GM21825 (cell line): Measurements from ENCODE around the gene NUTF2.
"Not testable (repeated sequence)": the region's sequence is repeated elsewhere in the genome, so short reads cannot be mapped to it uniquely, and the experiment has no call there.

Experiments used
- ATAC-seq: cut with Tn5 transposase; IDR thresholded peaks from one replicate; pipeline ENCODE4 v1.9.1; 2021; ENCODE audit warnings: mild to moderate bottlenecking, moderate library complexity; ENCODE audit not compliant: unreplicated experiment

The NUTF2 gene

DNA sequence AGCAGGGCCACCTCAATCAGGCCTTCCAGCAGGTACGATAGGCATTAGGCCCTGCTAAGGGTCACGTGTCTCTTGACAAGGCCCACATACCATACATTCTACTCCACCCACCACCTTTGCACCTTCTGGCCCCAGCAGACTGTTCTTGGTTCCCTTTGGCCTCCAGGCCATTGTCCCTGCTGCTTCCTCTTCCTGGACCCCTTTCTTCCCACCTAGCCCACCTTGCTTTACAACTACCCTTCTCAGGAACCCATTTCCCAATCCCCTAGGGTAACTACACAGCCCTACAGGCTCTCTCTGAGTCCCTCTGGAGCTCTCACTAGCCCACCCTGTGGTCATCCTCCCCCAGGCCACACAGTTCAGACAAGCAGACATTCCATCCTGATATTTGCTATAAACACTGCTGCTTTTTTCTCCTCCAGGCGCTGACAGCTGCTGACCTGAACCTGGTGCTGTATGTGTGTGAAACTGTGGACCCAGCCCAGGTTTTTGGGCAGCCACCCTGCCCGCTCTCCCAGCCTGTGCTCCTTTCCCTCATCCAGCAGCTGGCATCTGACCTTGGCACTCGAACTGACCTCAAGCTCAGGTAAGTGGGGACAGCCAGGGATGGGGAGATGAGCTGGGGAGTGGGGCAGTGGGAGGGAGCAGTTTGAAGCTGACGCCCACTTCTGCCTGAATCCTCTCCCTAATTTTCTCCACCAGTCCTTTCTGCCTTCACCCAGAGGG, 36.6 kb downstream of the NUTF2 start:
- ATAC-seq, result no peak

DNA sequence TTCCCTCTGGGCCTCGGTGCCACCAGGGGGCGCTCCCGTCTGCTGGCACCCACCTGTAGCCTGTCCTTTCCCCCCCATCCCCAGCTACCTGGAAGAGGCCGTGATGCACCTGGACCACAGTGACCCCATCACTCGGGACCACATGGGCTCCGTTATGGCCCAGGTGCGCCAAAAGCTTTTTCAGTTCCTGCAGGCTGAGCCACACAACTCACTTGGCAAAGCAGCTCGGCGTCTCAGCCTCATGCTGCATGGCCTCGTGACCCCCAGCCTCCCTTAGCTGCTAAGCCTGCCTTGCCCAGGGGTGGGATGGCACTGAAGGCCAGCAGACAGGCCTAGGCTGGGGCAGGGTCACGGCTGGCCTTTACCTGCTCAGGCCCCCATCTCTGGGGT, 37.1 kb downstream of the NUTF2 start:
- ATAC-seq, result no peak

DNA sequence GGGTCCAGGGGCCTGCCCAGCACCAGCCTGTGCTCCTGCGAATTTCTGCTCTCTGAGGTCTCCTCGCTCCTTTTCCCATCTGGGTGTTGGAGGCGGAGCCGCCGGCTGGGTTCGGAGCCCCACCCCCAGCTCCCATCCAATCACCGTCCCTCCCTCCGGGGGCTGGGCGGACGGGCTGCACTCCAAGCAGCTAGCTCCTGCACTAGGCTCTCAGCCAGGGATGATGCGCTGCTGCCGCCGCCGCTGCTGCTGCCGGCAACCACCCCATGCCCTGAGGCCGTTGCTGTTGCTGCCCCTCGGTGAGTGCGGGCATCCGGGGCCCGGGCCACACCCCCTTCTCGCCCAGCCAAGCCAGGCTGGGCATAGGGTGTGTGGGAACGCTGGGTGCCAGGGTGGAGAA, 38.0 kb downstream of the NUTF2 start, which contains the start of gene NRN1L:
TSS of gene NRN1L (plus strand) at position 202 of the 400 bp plus-strand sequence. CDS start at position 221, 19 bp downstream.
- ATAC-seq, result no peak

DNA sequence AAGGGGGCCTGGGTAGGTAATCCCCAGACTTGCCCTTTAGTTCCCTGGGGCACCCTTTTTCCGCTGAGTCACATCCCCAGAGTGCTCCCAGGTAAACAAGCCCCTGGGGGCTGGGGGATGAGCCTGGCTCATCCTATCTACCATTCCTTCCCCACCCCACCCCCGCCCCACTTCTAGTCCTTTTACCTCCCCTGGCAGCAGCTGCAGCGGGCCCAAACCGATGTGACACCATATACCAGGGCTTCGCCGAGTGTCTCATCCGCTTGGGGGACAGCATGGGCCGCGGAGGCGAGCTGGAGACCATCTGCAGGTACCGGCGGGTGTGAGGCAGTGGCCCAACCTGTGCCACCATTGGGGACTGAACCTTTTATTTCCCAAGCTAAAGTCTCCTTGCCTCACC, 38.8 kb downstream of the NUTF2 start:
- ATAC-seq, result no peak

DNA sequence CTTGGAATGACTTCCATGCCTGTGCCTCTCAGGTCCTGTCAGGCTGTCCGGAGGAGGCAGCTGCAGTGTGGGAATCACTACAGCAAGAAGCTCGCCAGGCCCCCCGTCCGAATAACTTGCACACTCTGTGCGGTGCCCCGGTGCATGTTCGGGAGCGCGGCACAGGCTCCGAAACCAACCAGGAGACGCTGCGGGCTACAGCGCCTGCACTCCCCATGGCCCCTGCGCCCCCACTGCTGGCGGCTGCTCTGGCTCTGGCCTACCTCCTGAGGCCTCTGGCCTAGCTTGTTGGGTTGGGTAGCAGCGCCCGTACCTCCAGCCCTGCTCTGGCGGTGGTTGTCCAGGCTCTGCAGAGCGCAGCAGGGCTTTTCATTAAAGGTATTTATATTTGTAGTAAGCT, 39.2 kb downstream of the NUTF2 start:
- no peak for ATAC-seq

DNA sequence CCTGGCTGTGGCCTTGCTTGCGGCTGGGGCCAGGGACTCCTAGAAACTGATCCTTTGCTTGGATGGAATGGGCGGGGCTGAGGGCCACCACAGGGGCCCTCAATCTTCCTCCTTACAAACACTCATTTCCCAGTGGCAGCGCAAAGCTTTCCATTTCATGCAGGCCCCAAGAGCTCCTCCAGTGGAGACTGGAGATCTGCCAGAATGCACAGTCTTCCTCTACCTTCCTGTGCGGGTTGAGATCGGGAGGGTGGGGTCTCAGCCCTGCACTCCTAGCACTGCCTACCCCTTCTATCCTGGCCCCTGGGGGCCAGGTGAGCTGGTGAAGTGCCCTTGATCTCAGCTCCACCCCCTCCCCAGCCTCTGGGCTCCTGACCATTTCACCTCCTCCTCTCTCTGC, 39.7 kb downstream of the NUTF2 start:
- no peak for ATAC-seq

DNA sequence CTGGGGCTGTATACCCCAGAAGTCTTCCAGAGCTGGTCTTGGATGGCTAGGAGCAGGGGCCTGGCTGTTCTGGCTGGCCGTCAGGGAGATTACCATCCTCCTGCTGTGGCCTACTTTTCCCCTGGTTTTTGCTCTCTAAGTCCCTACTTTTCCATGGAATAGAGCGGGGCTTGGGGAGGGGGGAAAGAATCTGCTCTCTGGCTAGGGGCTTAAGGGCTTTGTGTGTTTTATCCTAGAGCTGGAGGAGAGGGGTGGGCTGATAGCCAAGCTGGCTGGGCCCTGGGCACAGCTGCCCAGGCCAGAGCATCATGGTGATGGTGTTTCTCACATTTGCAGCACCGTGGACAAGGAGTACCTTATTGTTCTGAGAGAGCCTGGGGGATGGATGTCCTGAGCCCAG, 41.6 kb downstream of the NUTF2 start:
- ATAC-seq, result no peak

DNA sequence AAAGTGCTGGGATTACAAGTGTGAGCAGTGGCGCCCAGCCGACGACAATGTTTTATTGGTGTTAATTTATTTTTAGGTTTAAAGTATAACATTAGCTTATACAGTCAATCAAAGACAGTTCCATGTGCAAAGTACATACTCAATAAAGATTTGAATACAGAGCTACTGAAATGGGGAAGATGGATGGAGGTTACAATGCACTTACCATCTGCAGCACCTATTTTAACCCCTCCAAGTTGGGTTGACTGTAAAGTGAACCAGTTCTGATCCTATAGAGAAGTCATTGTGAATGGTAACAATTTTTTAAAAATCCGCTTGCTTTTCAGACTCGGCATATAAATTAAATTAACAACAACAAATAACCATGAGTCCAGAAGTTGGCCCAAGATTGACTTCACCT, 45.6 kb downstream of the NUTF2 start:
- no peak for ATAC-seq

DNA sequence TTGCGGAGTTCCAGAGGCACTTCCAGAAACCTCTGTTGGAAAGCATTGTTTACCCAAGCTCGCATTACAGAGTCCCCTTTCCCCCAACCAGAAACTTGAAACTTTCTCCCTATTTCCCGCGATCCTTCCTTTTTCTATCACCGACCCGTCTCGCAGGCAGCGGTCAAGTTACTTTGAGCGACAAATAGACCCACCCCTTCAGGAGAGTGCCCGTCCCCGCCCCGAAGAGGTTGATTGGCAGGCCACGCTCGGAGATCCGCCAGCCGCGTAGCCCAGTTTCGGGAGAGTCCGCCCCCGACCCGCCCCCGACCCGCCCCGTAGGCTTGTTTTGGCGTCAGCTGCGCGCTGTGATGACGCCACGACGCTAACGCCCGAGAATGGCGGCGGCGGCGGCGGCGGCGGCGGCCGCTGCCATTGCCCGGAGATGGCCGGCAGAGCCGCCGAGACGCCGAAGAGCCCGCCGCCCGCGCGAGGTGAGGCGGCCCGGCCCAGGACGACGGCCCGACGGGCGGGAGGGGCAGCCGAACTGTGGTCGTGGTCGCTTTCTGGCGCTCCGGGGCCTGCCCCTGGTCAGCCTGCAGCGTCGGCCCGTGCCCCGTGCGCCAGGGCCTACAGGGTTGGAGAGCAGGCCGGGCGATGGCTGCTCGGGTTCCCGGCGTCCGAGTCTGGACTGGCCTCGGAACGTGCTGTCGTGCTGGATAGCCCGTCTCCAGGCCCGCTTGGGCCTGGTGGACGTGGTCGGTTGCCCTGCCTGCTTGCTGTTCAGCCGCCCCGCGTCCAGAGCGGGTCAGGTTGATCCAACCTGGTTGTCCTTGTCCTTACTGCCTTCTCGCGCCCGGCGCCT, 46.4 kb downstream of the NUTF2 start, which contains the start of gene PSKH1:
TSS of gene PSKH1 (plus strand) at position 356 of the 844 bp plus-strand sequence. CDS start 15,496 bp downstream, outside the sequence.
- ATAC-seq, result peak; percentile 92

DNA sequence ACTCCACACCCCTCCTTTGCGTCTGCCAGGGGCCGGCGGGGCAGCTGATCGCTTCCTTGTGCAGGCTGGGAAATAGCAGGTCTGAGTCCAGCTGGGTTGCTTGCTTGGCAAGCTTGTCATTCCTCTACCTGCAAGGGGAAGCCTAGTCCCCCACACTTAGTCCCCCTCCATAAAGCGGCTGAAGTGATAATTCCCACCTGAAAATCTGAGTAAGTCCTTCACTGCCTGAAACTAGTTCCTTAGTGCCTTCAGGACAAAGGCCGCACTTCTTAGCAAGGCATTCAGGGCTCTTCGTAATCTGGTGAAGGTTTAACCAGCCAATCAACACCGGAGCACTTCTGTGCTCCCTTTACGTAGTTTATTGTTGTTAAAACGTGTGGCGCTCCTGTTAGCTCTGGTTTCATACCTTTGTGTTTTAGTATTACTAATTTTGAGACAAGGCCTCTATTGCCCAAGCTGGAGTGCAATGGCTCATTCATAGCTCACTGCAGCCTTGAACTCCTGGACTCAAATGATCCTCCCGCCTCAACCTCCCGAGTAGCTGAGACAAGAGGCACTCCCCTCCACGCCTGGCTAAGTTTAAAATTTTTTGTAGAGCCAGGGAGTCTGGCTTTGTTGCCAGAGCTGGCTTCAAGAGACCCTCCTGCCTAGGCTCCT, 47.1 kb downstream of the NUTF2 start:
- ATAC-seq, result peak; percentile 20

DNA sequence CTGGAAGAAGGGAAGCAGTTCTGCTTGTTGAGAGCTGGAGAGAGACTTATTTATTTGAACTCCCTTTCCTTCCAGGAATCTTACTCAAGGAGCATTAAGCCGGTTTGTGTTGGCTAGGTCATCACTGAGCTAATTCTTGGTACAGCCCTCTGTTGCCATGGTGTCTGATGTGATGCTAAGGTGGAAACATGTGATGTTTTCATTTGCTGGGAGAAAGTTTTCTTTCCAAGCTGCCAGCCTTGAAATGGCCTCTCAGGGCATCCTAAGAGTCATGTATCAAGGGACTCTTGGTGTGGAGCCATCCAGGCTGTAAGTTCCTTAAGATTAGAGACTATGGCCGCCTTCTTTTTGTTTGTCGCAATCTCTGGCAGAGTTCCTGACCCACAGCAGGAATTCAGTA, 50.5 kb downstream of the NUTF2 start:
- ATAC-seq, result no peak

DNA sequence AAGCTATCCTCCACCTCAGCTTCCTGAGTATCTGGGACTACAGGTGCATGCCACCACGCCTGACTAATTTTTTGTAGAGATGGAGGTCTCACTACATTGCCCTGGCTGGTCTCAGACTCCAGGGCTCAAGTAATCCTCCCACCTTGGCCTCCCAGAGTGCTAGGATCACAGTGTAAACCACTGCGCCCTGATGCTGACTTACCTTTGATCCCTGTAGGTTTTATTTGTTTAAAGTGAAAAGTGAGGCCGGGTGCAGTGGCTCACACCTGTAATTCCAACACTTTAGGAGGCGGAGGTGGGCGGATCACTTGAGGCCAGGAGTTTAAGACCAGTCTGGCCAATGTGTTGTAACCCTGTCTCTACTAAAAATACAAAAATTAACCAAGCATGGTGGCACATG, 55.0 kb downstream of the NUTF2 start:
- ATAC-seq, result no peak

DNA sequence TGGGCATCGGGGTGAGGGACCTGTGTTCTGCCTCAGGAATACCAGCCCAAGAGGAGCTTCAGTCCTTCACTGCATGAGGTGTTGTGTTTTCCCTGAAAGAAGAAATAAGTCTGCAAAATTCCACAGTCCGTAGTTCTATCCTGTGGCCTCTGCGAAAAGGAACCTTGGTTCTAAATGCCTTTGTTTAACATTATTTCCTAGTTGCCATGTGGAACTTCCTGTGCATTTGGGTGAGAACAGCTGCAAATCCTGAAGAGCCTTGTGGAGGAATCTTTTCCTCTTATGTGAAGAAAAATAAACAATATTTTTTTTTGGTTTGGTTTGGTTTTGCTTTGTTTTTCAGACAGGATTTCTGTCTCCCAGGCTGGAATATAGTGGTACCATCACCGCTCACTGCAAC, 56.1 kb downstream of the NUTF2 start:
- no peak for ATAC-seq

DNA sequence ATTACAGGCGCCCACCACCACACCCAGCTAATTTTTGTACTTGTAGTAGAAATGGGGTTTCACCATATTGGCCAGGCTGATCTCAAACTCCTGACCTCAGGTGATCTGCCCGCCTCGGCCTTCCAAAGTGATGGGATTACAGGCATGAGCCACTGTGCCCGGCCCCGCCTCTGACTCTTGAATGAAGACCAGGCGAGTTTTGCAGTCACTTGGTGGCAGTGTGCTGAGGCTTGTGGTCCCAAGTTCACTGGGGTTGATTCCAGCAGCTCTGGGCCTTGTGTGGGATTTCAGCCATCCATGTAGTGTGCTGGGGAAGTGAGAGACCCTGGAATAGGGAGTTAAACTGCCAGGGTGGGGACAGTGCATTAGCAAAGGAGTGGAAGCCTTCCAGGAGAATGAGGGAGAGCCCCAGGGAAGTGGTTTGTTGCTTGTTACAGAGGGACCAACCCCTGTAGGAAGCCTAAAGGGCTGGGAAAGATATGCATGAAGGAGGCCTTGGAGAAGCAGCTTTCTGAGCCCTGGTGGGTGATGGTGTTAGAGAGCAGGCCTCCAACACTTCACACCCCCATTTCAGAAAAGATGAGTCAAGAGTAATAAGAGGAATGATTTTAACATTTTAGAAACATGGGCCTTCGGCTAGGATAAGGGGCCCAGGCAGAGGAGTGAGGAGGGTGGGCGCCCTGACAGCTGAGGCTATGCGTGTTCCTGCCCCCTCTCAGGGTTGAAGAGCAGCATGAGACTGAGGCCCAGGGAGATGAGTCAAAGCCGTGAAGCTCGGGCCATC, 60.9 kb downstream of the NUTF2 start:
- no peak for ATAC-seq

DNA sequence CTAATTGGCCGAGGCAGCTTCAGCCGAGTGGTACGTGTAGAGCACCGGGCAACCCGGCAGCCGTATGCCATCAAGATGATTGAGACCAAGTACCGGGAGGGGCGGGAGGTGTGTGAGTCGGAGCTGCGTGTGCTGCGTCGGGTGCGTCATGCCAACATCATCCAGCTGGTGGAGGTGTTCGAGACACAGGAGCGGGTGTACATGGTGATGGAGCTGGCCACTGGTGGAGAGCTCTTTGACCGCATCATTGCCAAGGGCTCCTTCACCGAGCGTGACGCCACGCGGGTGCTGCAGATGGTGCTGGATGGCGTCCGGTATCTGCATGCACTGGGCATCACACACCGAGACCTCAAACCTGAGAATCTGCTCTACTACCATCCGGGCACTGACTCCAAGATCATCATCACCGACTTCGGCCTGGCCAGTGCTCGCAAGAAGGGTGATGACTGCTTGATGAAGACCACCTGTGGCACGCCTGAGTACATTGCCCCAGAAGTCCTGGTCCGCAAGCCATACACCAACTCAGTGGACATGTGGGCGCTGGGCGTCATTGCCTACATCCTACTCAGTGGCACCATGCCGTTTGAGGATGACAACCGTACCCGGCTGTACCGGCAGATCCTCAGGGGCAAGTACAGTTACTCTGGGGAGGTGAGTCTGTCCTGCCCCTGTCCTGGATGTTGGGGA, 62.5 kb downstream of the NUTF2 start:
- ATAC-seq, result no peak

DNA sequence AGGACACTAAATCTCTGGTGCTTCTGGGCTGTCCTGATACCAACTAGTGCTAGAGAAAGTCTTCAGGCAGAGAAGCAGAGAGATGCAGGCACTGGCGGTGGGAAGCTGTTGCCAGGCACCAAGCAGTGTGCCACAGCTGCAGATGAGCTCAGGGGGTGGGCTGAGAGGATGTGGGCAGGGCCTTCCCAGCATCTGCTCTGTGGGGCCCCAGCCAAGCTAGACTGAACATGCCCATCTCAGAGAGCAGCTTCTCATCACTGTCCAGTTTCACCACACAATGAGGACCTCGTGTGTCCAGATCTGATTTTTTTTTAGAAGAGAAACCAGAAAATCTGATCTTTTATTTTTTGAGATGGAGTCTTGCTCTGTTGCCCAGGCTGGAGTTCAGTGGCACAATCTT, 63.4 kb downstream of the NUTF2 start:
- no peak for ATAC-seq

DNA sequence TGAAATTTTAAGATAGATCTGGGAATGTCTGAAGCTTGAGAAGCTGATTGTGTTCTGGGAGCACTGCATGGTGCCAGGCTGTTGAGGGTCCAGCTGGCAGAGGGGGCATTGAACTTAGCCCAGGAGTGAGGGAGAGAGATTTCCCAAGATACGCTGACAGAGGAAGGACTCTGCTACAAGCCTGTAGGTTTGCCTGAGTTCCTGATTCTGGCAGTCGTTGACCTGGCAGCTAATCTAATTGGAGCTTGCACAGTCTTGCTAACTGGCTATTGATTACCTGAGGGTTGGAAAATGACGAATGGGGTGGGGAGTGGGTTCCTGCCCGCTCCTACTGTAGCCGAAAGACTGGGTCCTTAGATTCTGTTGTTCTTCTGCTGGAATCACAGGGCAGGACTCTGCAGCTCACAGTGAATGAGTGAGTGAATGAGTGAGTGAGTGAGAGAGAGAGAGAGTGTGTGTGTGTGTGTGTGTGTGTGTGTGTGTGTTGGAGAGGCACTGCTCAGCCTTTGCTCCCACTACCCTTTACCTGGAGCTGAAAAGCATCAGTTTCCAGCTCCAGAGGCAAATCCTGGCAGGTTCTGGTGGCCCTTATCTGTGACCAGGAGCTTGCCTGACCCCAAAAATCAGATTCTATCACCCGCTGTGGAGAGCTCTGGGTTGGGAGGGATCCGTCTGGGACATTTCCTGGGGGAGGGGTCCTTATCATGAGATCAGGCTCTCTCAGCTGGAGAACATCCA, 68.2 kb downstream of the NUTF2 start:
- no peak for ATAC-seq

DNA sequence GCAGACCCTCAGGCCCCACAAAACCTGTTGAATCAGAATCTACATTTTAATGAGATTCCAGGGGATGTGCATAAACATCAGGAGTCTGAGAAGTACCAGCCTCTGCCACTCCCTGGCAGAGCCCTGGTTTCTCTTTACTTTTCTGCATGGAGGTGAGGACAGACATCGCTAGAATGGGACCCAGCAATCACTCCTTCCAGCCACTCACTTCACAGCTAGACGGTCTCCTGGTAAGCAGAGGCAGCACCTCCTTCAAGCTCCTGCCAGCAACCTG, 68.7 kb downstream of the NUTF2 start:
- ATAC-seq, result not testable (repeated sequence)

DNA sequence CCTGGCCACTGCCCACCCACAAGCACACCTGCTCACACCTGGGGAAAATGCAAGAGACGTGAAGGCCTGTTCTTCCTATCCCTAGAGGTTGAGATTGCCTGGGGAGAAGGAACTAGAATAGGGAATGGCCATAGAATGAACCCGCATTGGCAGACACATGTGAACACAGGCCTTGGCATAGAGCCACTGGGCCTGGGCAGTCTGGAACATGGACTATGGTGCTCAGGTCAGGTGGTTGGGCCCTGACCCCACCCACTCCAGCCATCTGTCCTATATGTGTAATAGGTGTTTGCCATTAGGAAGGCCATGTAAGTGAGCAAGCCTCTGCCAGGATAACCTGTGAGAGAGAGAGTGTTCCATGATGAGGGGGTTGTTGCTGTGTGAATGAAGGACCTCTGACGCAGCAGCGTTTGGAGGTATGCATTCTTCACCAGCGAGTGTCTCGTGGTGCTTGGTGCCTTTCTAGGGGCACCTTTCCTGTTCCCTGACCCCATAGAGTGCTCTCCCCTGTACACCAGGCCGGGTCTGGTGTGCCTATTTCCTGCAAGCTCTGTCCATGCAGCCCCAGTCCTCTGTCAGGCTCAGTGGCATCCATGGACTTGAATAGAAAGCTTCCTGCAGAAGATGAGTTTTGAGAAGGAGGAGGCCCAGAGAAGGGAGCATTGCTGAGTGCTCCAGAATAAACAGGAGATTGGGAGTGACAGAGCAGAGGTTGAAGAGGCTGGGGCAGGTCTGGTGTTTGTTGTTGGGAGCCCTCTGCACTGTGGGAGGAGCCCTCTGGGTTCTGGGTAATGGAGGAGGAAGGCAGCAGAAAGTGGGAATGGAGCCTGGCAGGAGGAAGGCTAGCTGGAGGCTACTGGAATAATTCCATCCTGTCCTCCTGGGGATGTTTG, 69.3 kb downstream of the NUTF2 start:
- no peak for ATAC-seq
